Dedifferentiated amniotic fluid mesenchymal stem cell (primary cell): ENCODE measurements around the gene APOBEC3B.
"Not testable (repeated sequence)": the region's sequence is repeated elsewhere in the genome, so short reads cannot be mapped to it uniquely, and the experiment has no call there.

Experiments
- DNase-seq: peaks from one replicate; pipeline ENCODE4 v3.0.0-alpha.2; 2016; ENCODE audit errors: extremely low spot score

APOBEC3B gene

DNA sequence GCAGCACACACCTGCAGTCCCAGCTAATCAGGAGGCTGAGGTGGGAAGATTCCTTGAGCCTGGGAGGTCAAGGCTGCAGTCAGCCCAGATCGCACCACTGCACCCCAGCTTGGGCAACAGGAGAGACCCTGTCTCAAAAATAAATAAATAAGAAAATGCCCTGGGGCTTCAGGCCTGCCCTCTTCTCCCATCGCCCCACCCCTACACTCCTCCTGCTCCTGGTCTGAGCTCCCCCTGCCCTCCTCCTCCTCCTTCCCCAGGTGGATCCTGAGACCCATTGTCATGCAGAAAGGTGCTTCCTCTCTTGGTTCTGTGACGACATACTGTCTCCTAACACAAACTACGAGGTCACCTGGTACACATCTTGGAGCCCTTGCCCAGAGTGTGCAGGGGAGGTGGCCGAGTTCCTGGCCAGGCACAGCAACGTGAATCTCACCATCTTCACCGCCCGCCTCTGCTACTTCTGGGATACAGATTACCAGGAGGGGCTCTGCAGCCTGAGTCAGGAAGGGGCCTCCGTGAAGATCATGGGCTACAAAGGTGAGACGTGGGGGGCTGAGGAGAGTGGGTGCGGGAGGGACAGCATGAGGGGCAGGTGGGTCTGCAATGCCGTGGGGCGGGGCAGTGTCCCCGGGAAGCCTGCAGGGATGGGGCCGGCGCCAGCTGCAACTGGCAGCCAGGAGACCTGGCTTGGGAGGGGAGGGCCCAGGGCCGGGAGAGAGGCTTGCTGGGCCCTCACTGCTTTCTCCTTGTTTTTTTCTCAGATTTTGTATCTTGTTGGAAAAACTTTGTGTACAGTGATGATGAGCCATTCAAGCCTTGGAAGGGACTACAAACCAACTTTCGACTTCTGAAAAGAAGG is 49.5 kb downstream of the APOBEC3B start:
- DNase-seq, result not testable (repeated sequence)

DNA sequence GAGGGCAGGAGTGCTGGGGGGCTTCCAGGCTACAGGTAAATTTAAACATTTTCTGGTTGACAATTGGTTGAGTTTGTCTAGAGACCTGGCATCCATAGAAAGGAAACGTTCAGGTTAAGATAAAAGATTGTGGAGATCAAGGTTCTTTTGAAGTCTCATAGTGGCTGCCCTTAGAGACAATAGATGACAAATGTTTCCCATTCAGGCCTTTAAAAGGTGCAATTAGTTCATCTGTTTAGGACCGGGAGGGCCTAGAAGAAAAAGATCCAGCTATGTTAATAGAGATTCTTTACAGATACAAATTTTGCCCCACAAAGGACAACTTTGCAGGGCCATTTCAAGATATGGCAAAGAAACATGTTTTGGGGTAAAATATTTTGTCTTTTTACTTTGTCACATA is 54.9 kb downstream of the APOBEC3B start:
- not testable (repeated sequence) for DNase-seq

DNA sequence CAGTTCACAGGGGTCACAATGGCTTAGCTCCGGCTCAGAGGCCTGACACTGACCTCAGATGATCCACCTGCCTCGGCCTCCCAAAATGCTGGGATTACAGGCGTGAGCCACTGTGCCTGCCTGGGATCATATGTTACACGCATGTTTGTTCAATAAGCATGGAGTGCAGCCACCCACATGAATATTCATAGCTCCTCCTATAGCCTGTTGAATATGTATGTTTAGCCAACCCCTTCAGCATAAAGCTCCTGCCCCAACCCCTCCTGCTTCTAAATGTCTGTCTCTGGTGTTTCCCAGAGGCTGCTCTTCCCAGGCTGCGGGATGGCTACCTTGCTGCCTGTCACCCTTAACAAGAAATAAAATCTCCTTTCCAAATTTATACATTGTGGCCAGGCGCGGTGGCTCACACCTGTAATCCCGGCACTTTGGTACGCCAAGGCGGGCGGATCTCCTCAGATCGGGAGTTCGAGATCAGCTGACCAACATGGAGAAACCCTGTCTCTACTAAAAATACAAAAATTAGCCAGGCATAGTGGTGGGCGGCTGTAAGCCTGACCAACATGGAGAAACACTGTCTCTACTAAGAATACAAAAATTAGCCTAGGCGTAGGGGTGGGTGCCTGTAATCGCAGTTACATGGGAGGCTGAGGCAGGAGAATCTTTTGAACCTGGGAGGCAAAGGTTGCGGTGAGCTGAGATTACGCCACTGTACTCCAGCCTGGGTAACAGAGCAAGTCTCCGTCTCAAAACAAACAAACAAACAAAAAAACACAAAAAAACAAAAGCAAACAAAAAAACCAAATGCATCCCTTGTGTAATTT is 57.4 kb downstream of the APOBEC3B start:
- no peak for DNase-seq

DNA sequence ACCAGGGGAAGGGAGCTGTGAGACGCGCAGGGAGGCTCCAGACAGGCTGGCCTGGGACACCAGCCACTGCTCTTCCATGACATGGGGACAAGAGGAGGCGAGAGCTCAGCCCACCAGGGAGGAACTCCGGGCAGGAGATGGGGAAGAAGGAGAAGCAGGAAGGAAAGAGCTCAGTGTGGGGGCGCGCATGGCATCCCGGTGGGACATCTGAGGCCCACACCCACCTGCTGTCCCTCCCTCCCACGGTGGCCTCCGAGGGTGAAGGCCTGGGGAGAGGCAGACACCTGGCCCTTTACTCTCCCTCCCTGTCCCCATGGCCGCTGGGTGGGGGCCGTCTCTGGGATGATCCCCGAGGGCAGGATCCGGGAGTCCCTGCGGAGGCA is 58.0 kb downstream of the APOBEC3B start:
- DNase-seq, result not testable (repeated sequence)

DNA sequence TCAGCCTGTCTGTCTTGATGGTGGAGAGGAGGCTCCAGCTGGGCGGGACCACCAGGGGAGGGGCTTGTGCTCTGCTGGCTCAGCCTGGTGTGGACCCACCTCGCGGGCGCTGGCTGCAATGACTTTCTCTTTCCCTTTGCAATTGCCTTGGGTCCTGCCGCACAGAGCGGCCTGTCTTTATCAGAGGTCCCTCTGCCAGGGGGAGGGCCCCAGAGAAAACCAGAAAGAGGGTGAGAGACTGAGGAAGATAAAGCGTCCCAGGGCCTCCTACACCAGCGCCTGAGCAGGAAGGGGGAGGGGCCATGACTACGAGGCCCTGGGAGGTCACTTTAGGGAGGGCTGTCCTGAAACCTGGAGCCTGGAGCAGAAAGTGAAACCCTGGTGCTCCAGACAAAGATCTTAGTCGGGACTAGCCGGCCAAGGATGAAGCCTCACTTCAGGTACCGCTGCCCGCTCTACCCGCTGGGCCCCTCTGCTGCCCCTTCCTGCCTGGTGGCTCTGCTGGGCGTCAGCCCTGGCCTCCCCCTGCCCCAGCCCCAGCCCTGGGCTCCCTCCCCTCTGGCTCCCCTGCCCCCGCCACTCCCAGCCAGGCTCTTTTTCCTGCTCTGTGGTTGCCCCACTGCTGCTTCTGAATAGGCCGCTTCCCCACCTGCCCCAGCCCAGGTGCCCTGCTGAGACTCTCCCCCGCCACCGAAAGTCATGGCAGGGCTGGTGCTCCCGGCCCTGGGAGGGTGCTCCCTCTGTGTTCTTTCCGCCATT is 58.6 kb downstream of the APOBEC3B start, which contains the start of gene APOBEC3F:
Gene APOBEC3F (plus strand): TSS at position 327 of the 759 bp plus-strand sequence. CDS start 97 bp downstream, at position 424.
- DNase-seq, result not testable (repeated sequence)

DNA sequence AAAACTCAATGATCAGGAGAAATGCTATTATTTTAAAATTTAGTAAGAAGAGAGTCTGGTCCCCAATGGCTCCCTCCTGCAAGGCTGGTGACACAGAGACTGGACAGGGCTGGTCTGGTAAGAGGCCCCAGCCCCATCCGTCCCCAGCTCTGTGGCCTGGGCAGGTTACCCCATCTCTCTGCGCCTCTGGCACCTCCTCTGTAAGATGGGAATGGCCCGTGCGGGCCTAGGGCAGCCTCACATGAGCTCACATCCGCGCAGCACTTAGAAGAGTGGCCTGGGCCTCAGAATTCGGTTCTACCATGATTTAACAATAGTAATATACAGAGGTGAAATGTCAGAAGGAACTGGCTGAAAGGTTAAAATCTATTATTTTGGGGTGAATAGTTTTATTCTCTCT is 59.8 kb downstream of the APOBEC3B start:
- no peak for DNase-seq
